ENCODE measurements around the gene SERPINA10. TPM values are rescaled to one million over a fixed set of nuclear protein-coding genes. Genes with fewer than 3 reads are reported as not detected.

SERPINA10 gene
- total RNA-seq (2014; rRNA removed; shearing (Covaris generic)): not detected in 2 replicates
- polyA plus RNA-seq (2015; cell fraction: cytosol; rRNA removed): not detected in 2 replicates
- not detected in 2 replicates for polyA plus RNA-seq (2015; cell fraction: nucleus; rRNA removed)

GRCh38 chr14:94292872-94293577, at the start of gene SERPINA10:
Gene SERPINA10, minus strand, starts transcription at chr14:94293268. Its CDS starts 2,675 bp downstream, at chr14:94290593.
- in situ Hi-C loops (cut with HindIII; ENCODE audit: low pct_unique_long_range_greater_than_20kb, low sequenced_read_pairs): no loop called here
- DNase-seq (ENCODE audit: low read depth, low spot score): no peak

- in situ Hi-C loops (cut with HindIII; ENCODE audit: low pct_unique_long_range_greater_than_20kb, low sequenced_read_pairs): no loop called here
Observed at GRCh38 chr14:94342334-94342934, 49.4 kb upstream of the SERPINA10 start.

GRCh38 chr14:94341656-94342333, 48.7 kb upstream of the SERPINA10 start:
- in situ Hi-C loops (cut with HindIII; ENCODE audit: low pct_unique_long_range_greater_than_20kb, low sequenced_read_pairs): no loop called here
- DNase-seq (ENCODE audit: low read depth, low spot score): no peak

More at GRCh38 chr14:94342334-94342934, 49.4 kb upstream of the SERPINA10 start:
- DNase-seq (ENCODE audit: low read depth, low spot score): no peak

- in situ Hi-C loops (cut with HindIII; ENCODE audit: low pct_unique_long_range_greater_than_20kb, low sequenced_read_pairs): no loop called here
- DNase-seq (ENCODE audit: low read depth, low spot score): no peak
Observed at GRCh38 chr14:94340533-94340932, 47.5 kb upstream of the SERPINA10 start.

- in situ Hi-C loops (cut with HindIII; ENCODE audit: low pct_unique_long_range_greater_than_20kb, low sequenced_read_pairs): no loop called here
- DNase-seq (ENCODE audit: low read depth, low spot score): no peak
Observed at GRCh38 chr14:94338023-94338422, 45.0 kb upstream of the SERPINA10 start.

GRCh38 chr14:94337274-94337673, 44.2 kb upstream of the SERPINA10 start:
- DNase-seq (ENCODE audit: low read depth, low spot score): no peak
- in situ Hi-C loops (cut with HindIII; ENCODE audit: low pct_unique_long_range_greater_than_20kb, low sequenced_read_pairs): no loop called here

GRCh38 chr14:94334872-94335271, 41.8 kb upstream of the SERPINA10 start:
- in situ Hi-C loops (cut with HindIII; ENCODE audit: low pct_unique_long_range_greater_than_20kb, low sequenced_read_pairs): no loop called here
- DNase-seq (ENCODE audit: low read depth, low spot score): no peak

GRCh38 chr14:94332587-94332986, 39.5 kb upstream of the SERPINA10 start:
- DNase-seq (ENCODE audit: low read depth, low spot score): no peak
- in situ Hi-C loops (cut with HindIII; ENCODE audit: low pct_unique_long_range_greater_than_20kb, low sequenced_read_pairs): no loop called here

- no peak for DNase-seq (ENCODE audit: low read depth, low spot score)
- in situ Hi-C loops (cut with HindIII; ENCODE audit: low pct_unique_long_range_greater_than_20kb, low sequenced_read_pairs): no loop called here
Observed at GRCh38 chr14:94332063-94332583, 39.1 kb upstream of the SERPINA10 start.

GRCh38 chr14:94331462-94331861, 38.4 kb upstream of the SERPINA10 start:
- no peak for DNase-seq (ENCODE audit: low read depth, low spot score)
- in situ Hi-C loops (cut with HindIII; ENCODE audit: low pct_unique_long_range_greater_than_20kb, low sequenced_read_pairs): no loop called here

- in situ Hi-C loops (cut with HindIII; ENCODE audit: low pct_unique_long_range_greater_than_20kb, low sequenced_read_pairs): no loop called here
- no peak for DNase-seq (ENCODE audit: low read depth, low spot score)
Observed at GRCh38 chr14:94330857-94331256, 37.8 kb upstream of the SERPINA10 start.

GRCh38 chr14:94330432-94330831, 37.4 kb upstream of the SERPINA10 start:
- in situ Hi-C loops (cut with HindIII; ENCODE audit: low pct_unique_long_range_greater_than_20kb, low sequenced_read_pairs): no loop called here
- DNase-seq (ENCODE audit: low read depth, low spot score): no peak

- no peak for DNase-seq (ENCODE audit: low read depth, low spot score)
- in situ Hi-C loops (cut with HindIII; ENCODE audit: low pct_unique_long_range_greater_than_20kb, low sequenced_read_pairs): no loop called here
Observed at GRCh38 chr14:94329857-94330256, 36.8 kb upstream of the SERPINA10 start.

GRCh38 chr14:94328196-94328595, 35.1 kb upstream of the SERPINA10 start:
- no peak for DNase-seq (ENCODE audit: low read depth, low spot score)
- in situ Hi-C loops (cut with HindIII; ENCODE audit: low pct_unique_long_range_greater_than_20kb, low sequenced_read_pairs): no loop called here

- in situ Hi-C loops (cut with HindIII; ENCODE audit: low pct_unique_long_range_greater_than_20kb, low sequenced_read_pairs): no loop called here
- peak; percentile 76 for DNase-seq (ENCODE audit: low read depth, low spot score)
Observed at GRCh38 chr14:94322648-94323570, 29.8 kb upstream of the SERPINA10 start, which contains the start of gene SERPINA6. Gene SERPINA6, minus strand, starts transcription at chr14:94323336. Its CDS starts 8,688 bp downstream, at chr14:94314648.

GRCh38 chr14:94321421-94322271, 28.6 kb upstream of the SERPINA10 start:
- no peak for DNase-seq (ENCODE audit: low read depth, low spot score)
- in situ Hi-C loops (cut with HindIII; ENCODE audit: low pct_unique_long_range_greater_than_20kb, low sequenced_read_pairs): no loop called here

All from SK-MEL-5 (cell line).